ENCODE data around the gene GOLGA6L9.
"Not testable (repeated sequence)": the region's sequence is repeated elsewhere in the genome, so short reads cannot be mapped to it uniquely, and the experiment has no call there.

GOLGA6L9 gene

GRCh38 chr15:82468205-82468604, 38.6 kb downstream of the GOLGA6L9 start:
- DNase-seq (ENCODE audit: low read depth) = not testable (repeated sequence)

- not testable (repeated sequence) for DNase-seq (ENCODE audit: low read depth)
Observed at GRCh38 chr15:82469381-82469780, 39.8 kb downstream of the GOLGA6L9 start.

GRCh38 chr15:82472269-82472982, 42.8 kb downstream of the GOLGA6L9 start:
- not testable (repeated sequence) for DNase-seq (ENCODE audit: low read depth)

DNA sequence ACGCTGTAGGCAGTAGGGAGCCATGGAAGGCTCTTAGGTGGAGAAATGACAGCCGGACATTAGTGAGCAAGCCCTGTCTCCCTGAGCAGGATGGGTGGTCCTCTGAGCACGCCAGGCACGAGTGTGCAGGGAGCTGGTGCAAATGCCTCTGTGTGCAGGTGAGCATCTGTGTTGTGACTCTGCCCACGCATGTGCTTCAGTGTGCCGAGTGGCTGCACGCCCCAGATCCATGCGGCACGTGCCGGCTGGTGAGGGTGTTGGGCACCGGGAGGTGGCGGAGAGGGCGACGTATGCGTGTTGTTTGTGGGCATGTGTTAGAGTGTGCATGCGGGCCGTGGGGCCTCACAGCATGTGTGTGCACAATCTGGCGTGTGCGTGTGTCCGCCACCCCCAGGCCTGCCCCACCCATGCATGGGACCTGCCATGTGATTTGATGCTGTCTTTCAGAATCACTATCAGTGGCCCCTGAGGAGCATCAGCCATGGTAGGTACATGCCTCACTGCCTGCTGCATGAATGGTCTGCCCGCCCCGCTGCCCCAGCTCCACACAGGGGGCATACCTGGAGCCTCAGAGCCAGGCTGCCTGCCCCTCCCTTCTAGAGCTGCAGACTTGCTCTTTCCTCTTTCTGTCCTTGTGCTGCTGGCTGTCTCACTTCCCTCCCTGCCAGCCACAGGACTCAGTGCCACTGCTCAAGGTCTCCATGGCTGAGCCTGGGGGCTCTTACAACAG, 45.1 kb downstream of the GOLGA6L9 start:
- not testable (repeated sequence) for DNase-seq (ENCODE audit: low read depth)

GRCh38 chr15:82475345-82475967, 45.8 kb downstream of the GOLGA6L9 start:
- not testable (repeated sequence) for DNase-seq (ENCODE audit: low read depth)

- DNase-seq (ENCODE audit: low read depth) = not testable (repeated sequence)
Observed at GRCh38 chr15:82476697-82477342, 47.2 kb downstream of the GOLGA6L9 start.

DNA sequence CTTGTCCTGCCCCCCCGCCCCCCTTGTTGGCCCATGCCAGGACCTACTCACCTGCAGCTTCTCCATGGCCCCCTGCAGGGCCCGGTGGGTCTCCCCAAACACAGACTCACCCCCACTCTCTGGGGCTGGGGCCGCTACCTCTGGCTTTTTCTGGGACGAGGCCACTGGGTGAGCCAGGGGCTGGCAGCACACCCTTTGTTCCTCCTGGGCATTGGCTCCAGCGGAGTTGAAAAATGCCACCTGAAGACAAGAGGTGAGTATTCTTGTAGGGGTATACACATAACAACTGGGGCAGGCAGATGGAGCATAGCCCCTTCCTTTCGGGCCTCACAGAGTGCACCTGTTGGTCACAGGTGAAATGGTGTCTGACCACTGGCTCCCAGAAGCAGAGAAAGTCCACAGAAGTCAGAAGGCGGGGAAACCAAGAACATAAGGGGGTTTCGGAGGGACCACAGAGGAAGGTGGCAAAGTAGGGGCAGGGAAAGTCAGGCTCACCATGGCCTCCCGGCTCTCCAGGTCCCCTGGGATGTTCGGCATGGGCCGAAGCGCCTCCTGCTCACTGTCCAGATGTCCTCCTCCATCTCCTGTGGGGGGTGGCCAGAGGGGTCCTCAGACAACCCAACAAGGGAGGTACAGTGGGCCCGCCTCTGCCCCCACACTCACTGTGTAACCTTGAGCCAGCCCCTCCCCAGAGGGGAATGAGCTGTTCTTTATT, 47.9 kb downstream of the GOLGA6L9 start:
- DNase-seq (ENCODE audit: low read depth) = not testable (repeated sequence)
